Calu3 (cell line): ENCODE measurements around the gene FHL2. TPM values are rescaled to one million over a fixed set of nuclear protein-coding genes. Genes with fewer than 3 reads are reported as not detected.

Source experiments
- BruUV-seq: library from RNA; stranded (reverse); fragments of 400-500 nt; replicated peaks from 2 replicates; lab custom pipeline; 2021; lab: Mats Ljungman, UMichigan
- CTCF ChIA-PET: fragments of 300-600 bp; sonication (Branson Sonifier 250); formaldehyde crosslinking; loops from one replicate; lab custom pipeline; 2022; ENCODE audit warnings: antibody characterized with exemption; lab: Charles Lee
- DNase-seq: peaks from one replicate; pipeline ENCODE4 v3.0.0; 2022
- H3K27ac Mint-ChIP-seq: one replicate; pipeline ENCODE4 v1.8.0; 2022; ENCODE audit warnings: mixed read lengths; ENCODE audit not compliant: unreplicated experiment
- H3K27me3 Mint-ChIP-seq: one replicate; pipeline ENCODE4 v1.8.0; 2022; ENCODE audit warnings: mixed read lengths; ENCODE audit not compliant: unreplicated experiment
- H3K36me3 Mint-ChIP-seq: one replicate; pipeline ENCODE4 v1.8.0; 2022; ENCODE audit warnings: mild to moderate bottlenecking, moderate library complexity, mixed read lengths; ENCODE audit not compliant: insufficient read depth, unreplicated experiment
- H3K4me1 Mint-ChIP-seq: one replicate; pipeline ENCODE4 v1.8.0; 2022; ENCODE audit warnings: mild to moderate bottlenecking, low read depth, mixed read lengths; ENCODE audit not compliant: unreplicated experiment
- H3K4me3 Mint-ChIP-seq: one replicate; pipeline ENCODE4 v1.8.0; 2022; ENCODE audit warnings: mild to moderate bottlenecking, low read depth, moderate library complexity, mixed read lengths; ENCODE audit not compliant: unreplicated experiment
- H3K9me3 Mint-ChIP-seq: one replicate; pipeline ENCODE4 v1.8.0; 2022; ENCODE audit warnings: low read depth, mixed read lengths; ENCODE audit not compliant: unreplicated experiment
- CTCF ChIP-seq: fragments of 200-600 bp; IDR thresholded peaks from one replicate; pipeline ENCODE4 v1.8.0; 2022; ENCODE audit warnings: antibody characterized with exemption; ENCODE audit not compliant: unreplicated experiment
- intact Hi-C: fragments of 100-400 bp; cut with micrococcal nuclease; formaldehyde crosslinking; loops from one replicate; pipeline ENCODE4 v1.10.0; 2022; ENCODE audit not compliant: unreplicated experiment
- total RNA-seq: library from RNA; stranded (reverse); gene quantifications from 2 replicates; pipeline ENCODE4 v1.2.3, GENCODE V29; 2022

The FHL2 gene
- total RNA-seq, 1 experiment from 2014 or later, result 51.9 TPM

GRCh38 chr2:105384861-105385260, 14.0 kb downstream of the FHL2 start:
- H3K36me3 Mint-ChIP-seq, result peaks cover 95% of the 10 kb centered on the region
- peak overlapping the region; percentile 53 for H3K27ac Mint-ChIP-seq
- TF ChIP-seq CTCF, result no peak
- H3K4me3 Mint-ChIP-seq, result no peak overlapping the region
- H3K27me3 Mint-ChIP-seq, result no peaks in the 10 kb centered on the region
- DNase-seq, result no peak
- CTCF ChIA-PET, result no interaction called here
- peaks cover 31% of the 10 kb centered on the region for H3K4me1 Mint-ChIP-seq
- intact Hi-C loops, result no loop called here
- no peaks in the 10 kb centered on the region for H3K9me3 Mint-ChIP-seq
- no TSS peak for BruUV-seq

- Mint-ChIP-seq H3K4me3 (no peak overlapping the region), H3K36me3 (peaks cover 94% of the 10 kb centered on the region), H3K9me3 (peaks cover 3% of the 10 kb centered on the region), H3K27ac (peak overlapping the region; percentile 54), H3K4me1 (peaks cover 37% of the 10 kb centered on the region), H3K27me3 (no peaks in the 10 kb centered on the region)
- no TSS peak for BruUV-seq
- no peak for TF ChIP-seq CTCF
- intact Hi-C loops, result no loop called here
- CTCF ChIA-PET, result no interaction called here
- no peak for DNase-seq
Observed at GRCh38 chr2:105384216-105384615, 14.6 kb downstream of the FHL2 start.

GRCh38 chr2:105383432-105384166, 15.3 kb downstream of the FHL2 start:
- intact Hi-C loops, result no loop called here
- CTCF ChIA-PET, result no interaction called here

GRCh38 chr2:105382177-105382576, 16.7 kb downstream of the FHL2 start:
- no peak for DNase-seq
- peaks cover 90% of the 10 kb centered on the region for H3K36me3 Mint-ChIP-seq
- H3K27ac Mint-ChIP-seq, result peak overlapping the region; percentile 66
- no peak overlapping the region for H3K4me3 Mint-ChIP-seq
- intact Hi-C loops, result no loop called here
- H3K9me3 Mint-ChIP-seq, result peaks cover 3% of the 10 kb centered on the region
- no TSS peak for BruUV-seq
- H3K4me1 Mint-ChIP-seq, result peaks cover 46% of the 10 kb centered on the region
- CTCF ChIA-PET, result no interaction called here
- TF ChIP-seq CTCF, result no peak
- no peaks in the 10 kb centered on the region for H3K27me3 Mint-ChIP-seq

More at GRCh38 chr2:105383432-105384166, 15.3 kb downstream of the FHL2 start:
- BruUV-seq, result no TSS peak
- peak overlapping the region; percentile 54 for H3K27ac Mint-ChIP-seq
- peaks cover 38% of the 10 kb centered on the region for H3K4me1 Mint-ChIP-seq
- H3K4me3 Mint-ChIP-seq, result no peak overlapping the region
- TF ChIP-seq CTCF, result no peak
- DNase-seq, result no peak
- H3K36me3 Mint-ChIP-seq, result peaks cover 91% of the 10 kb centered on the region
- no peaks in the 10 kb centered on the region for H3K27me3 Mint-ChIP-seq
- peaks cover 3% of the 10 kb centered on the region for H3K9me3 Mint-ChIP-seq
